ENCODE results near the gene KIF6.

Gene KIF6

GRCh38 chr6:39499053-39499452, 226.2 kb downstream of the KIF6 start:
- Histone ChIP-seq H3K9me3 (ENCODE audit: insufficient read depth, low read length) (no peaks in the 10 kb centered on the region), H3K36me3 (ENCODE audit: low read length) (no peaks in the 10 kb centered on the region), H3K27ac (ENCODE audit: low read depth, low read length) (no peak overlapping the region), H4K20me1 (ENCODE audit: low read depth, low read length) (no peaks in the 10 kb centered on the region), H3K27me3 (ENCODE audit: low read length) (no peaks in the 10 kb centered on the region), H3K4me3 (ENCODE audit: insufficient read depth, low read length, poor library complexity, severe bottlenecking) (no peak overlapping the region), H3K79me2 (ENCODE audit: insufficient read depth, low read length) (no peaks in the 10 kb centered on the region), H3K9ac (ENCODE audit: low read length) (no peak overlapping the region), H3K9me2 (replicated peaks; ENCODE audit: insufficient read depth, low read length) (no peaks in the 10 kb centered on the region), H2AFZ (ENCODE audit: low read depth, low read length, severe bottlenecking) (no peak overlapping the region), H3K4me2 (ENCODE audit: low read depth, low read length, poor library complexity, severe bottlenecking) (no peak overlapping the region), H3F3A (ENCODE audit: insufficient read depth) (no peaks in the 10 kb centered on the region)
- TF ChIP-seq EZH2phosphoT487 (conservative IDR thresholded peaks at IDR 0.05; ENCODE audit: low read length) (no peak), CTCF (IDR thresholded peaks at IDR 0.05; ENCODE audit: insufficient read depth, low read length, poor library complexity, severe bottlenecking) (no peak)

GRCh38 chr6:39498096-39498495, 227.1 kb downstream of the KIF6 start:
- Histone ChIP-seq H3K9me3 (ENCODE audit: insufficient read depth, low read length) (no peaks in the 10 kb centered on the region), H3F3A (ENCODE audit: insufficient read depth) (no peaks in the 10 kb centered on the region), H4K20me1 (ENCODE audit: low read depth, low read length) (no peaks in the 10 kb centered on the region), H3K9ac (ENCODE audit: low read length) (no peak overlapping the region), H3K79me2 (ENCODE audit: insufficient read depth, low read length) (no peaks in the 10 kb centered on the region), H3K4me2 (ENCODE audit: low read depth, low read length, poor library complexity, severe bottlenecking) (no peak overlapping the region), H2AFZ (ENCODE audit: low read depth, low read length, severe bottlenecking) (no peak overlapping the region), H3K27me3 (ENCODE audit: low read length) (no peaks in the 10 kb centered on the region), H3K9me2 (replicated peaks; ENCODE audit: insufficient read depth, low read length) (no peaks in the 10 kb centered on the region), H3K4me3 (ENCODE audit: insufficient read depth, low read length, poor library complexity, severe bottlenecking) (no peak overlapping the region), H3K36me3 (ENCODE audit: low read length) (no peaks in the 10 kb centered on the region), H3K27ac (ENCODE audit: low read depth, low read length) (no peak overlapping the region)
- no peak for TF ChIP-seq EZH2phosphoT487 (conservative IDR thresholded peaks at IDR 0.05; ENCODE audit: low read length)
- TF ChIP-seq CTCF (IDR thresholded peaks at IDR 0.05; ENCODE audit: insufficient read depth, low read length, poor library complexity, severe bottlenecking) = no peak

GRCh38 chr6:39496915-39497314, 228.3 kb downstream of the KIF6 start:
- Histone ChIP-seq H3K36me3 (ENCODE audit: low read length) (no peaks in the 10 kb centered on the region), H3K4me3 (ENCODE audit: insufficient read depth, low read length, poor library complexity, severe bottlenecking) (no peak overlapping the region)

More at GRCh38 chr6:39496915-39497314, 228.3 kb downstream of the KIF6 start:
- no peaks in the 10 kb centered on the region for H3K79me2 ChIP-seq (ENCODE audit: insufficient read depth, low read length)
- H3F3A ChIP-seq (ENCODE audit: insufficient read depth) = no peaks in the 10 kb centered on the region
- no peak overlapping the region for H2AFZ ChIP-seq (ENCODE audit: low read depth, low read length, severe bottlenecking)
- no peak overlapping the region for H3K27ac ChIP-seq (ENCODE audit: low read depth, low read length)
- H3K9ac ChIP-seq (ENCODE audit: low read length) = no peak overlapping the region
- H3K27me3 ChIP-seq (ENCODE audit: low read length) = no peaks in the 10 kb centered on the region
- TF ChIP-seq EZH2phosphoT487 (conservative IDR thresholded peaks at IDR 0.05; ENCODE audit: low read length) (no peak), CTCF (IDR thresholded peaks at IDR 0.05; ENCODE audit: insufficient read depth, low read length, poor library complexity, severe bottlenecking) (no peak)
- no peaks in the 10 kb centered on the region for H3K9me2 ChIP-seq (replicated peaks; ENCODE audit: insufficient read depth, low read length)
- H3K4me2 ChIP-seq (ENCODE audit: low read depth, low read length, poor library complexity, severe bottlenecking) = no peak overlapping the region
- H4K20me1 ChIP-seq (ENCODE audit: low read depth, low read length) = no peaks in the 10 kb centered on the region
- H3K9me3 ChIP-seq (ENCODE audit: insufficient read depth, low read length) = no peaks in the 10 kb centered on the region
